ENCODE results near the gene HIBCH. TPM values are rescaled to one million over a fixed set of nuclear protein-coding genes. Genes with fewer than 3 reads are reported as not detected.
A peak's percentile ranks its signal among the peaks of the same experiment; 100 is the strongest.

HIBCH gene
- total RNA-seq, 1 experiment from 2014 or later: 26.5 TPM

GRCh38 chr2:190343536-190344275 lies 24.1 kb upstream of the HIBCH start, which contains the start of gene INPP1:
Gene INPP1, plus strand, starts transcription at chr2:190343589. Its CDS starts 16,514 bp downstream, at chr2:190360103.
- Mint-ChIP-seq H3K4me3 (peak within 1 kb of the TSS; percentile 71), H3K36me3 (no peaks in the 10 kb centered on the region), H3K4me1 (peaks cover 16% of the 10 kb centered on the region), H3K27me3 (ENCODE audit: low read depth) (peaks cover 23% of the 10 kb centered on the region), H3K9me3 (no peaks in the 10 kb centered on the region), H3K27ac (no peak within 1 kb of the TSS)
- ATAC-seq: peak; percentile 76
- POLR2A ChIA-PET: interaction anchor here (0.9 kb wide), 2 partner anchors 9 to 24 kb away, joined by 3 read pairs; partner anchors contain the start of gene HIBCH
- CTCF ChIA-PET: interaction anchor here (0.8 to 1.8 kb wide), 5 partner anchors 11 to 336 kb away, joined by 3 to 7 read pairs (median 3); partner anchors contain the start of gene HIBCH
- DNase-seq (ENCODE audit: low spot score): peak; percentile 60
- TF ChIP-seq PRRX2 (CRISPR knock-in tag; IDR thresholded peaks at IDR 0.05) (no peak), USF1 (CRISPR knock-in tag; IDR thresholded peaks at IDR 0.05) (peak; percentile 49), HMGXB4 (CRISPR knock-in tag; IDR thresholded peaks at IDR 0.05) (peak; percentile 92), ZNF532 (CRISPR knock-in tag; IDR thresholded peaks at IDR 0.05; ENCODE audit: borderline replicate concordance) (no peak), ZNF396 (CRISPR knock-in tag; IDR thresholded peaks at IDR 0.05; ENCODE audit: borderline replicate concordance) (no peak), ZNF416 (CRISPR knock-in tag; IDR thresholded peaks at IDR 0.05) (no peak), JUN (CRISPR knock-in tag; IDR thresholded peaks at IDR 0.05) (peak; percentile 87; the same call in 1 of the 2 replicates), ZNF425 (CRISPR knock-in tag; conservative IDR thresholded peaks at IDR 0.05) (no peak), MAX (CRISPR knock-in tag; IDR thresholded peaks at IDR 0.05) (peak; percentile 95), TEAD4 (CRISPR knock-in tag; IDR thresholded peaks at IDR 0.05) (no peak; the same call in 1 of the 2 replicates), GABPB1 (CRISPR knock-in tag; IDR thresholded peaks at IDR 0.05) (peak; percentile 76; the same call in 1 of the 2 replicates), OVOL2 (CRISPR knock-in tag; IDR thresholded peaks at IDR 0.05; ENCODE audit: borderline replicate concordance) (no peak), ATF2 (CRISPR knock-in tag; IDR thresholded peaks at IDR 0.05; ENCODE audit: borderline replicate concordance, low read depth) (no peak), ZNF512 (CRISPR knock-in tag; IDR thresholded peaks at IDR 0.05; ENCODE audit: borderline replicate concordance) (no peak), RELA (CRISPR knock-in tag; IDR thresholded peaks at IDR 0.05; ENCODE audit: borderline replicate concordance) (peak; percentile 93), HMGA2 (CRISPR knock-in tag; IDR thresholded peaks at IDR 0.05) (no peak), ESRRA (CRISPR knock-in tag; IDR thresholded peaks at IDR 0.05; ENCODE audit: borderline replicate concordance) (peak; percentile 88), E2F5 (CRISPR knock-in tag; IDR thresholded peaks at IDR 0.05) (no peak; the same call in none of the 2 replicates), SP1 (CRISPR knock-in tag; conservative IDR thresholded peaks at IDR 0.05) (0 out of 2 replicates have a peak, but pooled peaks have one; percentile 28), E2F4 (CRISPR knock-in tag; IDR thresholded peaks at IDR 0.05; ENCODE audit: borderline replicate concordance, low read depth) (no peak), FOXJ3 (CRISPR knock-in tag; IDR thresholded peaks at IDR 0.05; ENCODE audit: borderline replicate concordance) (no peak)
